Measurements from ENCODE around the gene STARD9. TPM values are rescaled to one million over a fixed set of nuclear protein-coding genes. Genes with fewer than 3 reads are reported as not detected.

The STARD9 gene
- polyA plus RNA-seq, 3 donors, result 0.39 TPM; not detected in 2

DNA sequence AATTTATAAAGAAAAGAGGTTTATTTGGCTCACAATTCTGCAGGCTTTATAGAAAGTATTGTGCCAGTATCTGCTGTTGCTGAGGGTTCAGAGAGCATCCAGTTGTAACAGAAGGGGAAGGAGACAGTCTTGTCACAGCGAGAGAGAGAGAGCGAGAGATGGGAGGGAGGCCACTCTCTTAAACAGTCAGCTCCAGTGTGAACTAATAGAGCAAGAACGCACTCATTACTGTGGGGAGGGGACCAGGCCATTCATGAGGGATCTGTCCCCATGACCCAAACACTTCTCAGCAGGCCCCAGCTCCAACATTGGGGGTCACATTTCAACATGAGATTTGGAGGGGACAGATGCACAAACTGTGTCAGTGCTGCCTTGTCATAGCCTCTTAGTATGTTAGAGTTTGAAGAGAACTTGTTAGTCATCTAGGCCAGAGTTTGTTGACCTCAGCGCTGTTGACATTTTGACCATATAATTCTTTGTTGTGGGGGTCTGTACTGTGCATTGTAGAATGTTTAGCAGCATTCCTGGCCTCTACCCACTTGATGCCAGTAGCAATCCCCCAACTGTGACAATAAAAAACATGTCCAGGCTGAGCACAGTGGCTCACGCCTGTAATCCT lies 15.3 kb downstream of the STARD9 start:
- 100% methylated on average over 1 of the region's 5 CpGs for WGBS (ENCODE audit: insufficient coverage)
- H4K20me1 ChIP-seq (ENCODE audit: insufficient read depth, low read length), result no peaks in the 10 kb centered on the region
- DNase-seq, result no peak
- no peaks in the 10 kb centered on the region for H3K9me3 ChIP-seq (replicated peaks in 1 of 2; ENCODE audit: control insufficient read depth in 1 of 2, insufficient read depth in 1 of 2, low read length in 2 of 2)
- Mint-ChIP-seq H3K4me1 (no peaks in the 10 kb centered on the region), H3K36me3 (no peaks in the 10 kb centered on the region), H3K4me3 (no peak overlapping the region), H3K9me3 (no peaks in the 10 kb centered on the region), H3K27me3 (ENCODE audit: low read depth in 3 of 3) (peaks cover 0 to 2% (median 0%) of the 10 kb centered on the region in 3 donors), H3K27ac (peak overlapping the region in 1 of 7 donors; percentile 1)
- H3K36me3 ChIP-seq (replicated peaks in 1 of 2; ENCODE audit: control insufficient read depth in 1 of 2, insufficient read depth in 2 of 2, low read length in 2 of 2), result no peaks in the 10 kb centered on the region
- no peak overlapping the region for H3K9ac ChIP-seq (ENCODE audit: insufficient read depth, low read length, poor library complexity, severe bottlenecking)
- H2AFZ ChIP-seq (ENCODE audit: insufficient read depth, low read depth, low read length, poor library complexity, severe bottlenecking), result no peak overlapping the region
- H3K4me3 ChIP-seq (replicated peaks in 1 of 3; ENCODE audit: low read depth in 2 of 3, low read length in 3 of 3), result no peak overlapping the region
- intact Hi-C loops (cut with micrococcal nuclease), result no loop called here
- H3K4me2 ChIP-seq (replicated peaks; ENCODE audit: extremely low read depth, low read length, poor library complexity, severe bottlenecking), result no peak overlapping the region
- H3K27me3 ChIP-seq (ENCODE audit: control insufficient read depth in 2 of 2, insufficient read depth in 2 of 2, low read length in 2 of 2), result no peaks in the 10 kb centered on the region
- no peaks in the 10 kb centered on the region for H3K79me2 ChIP-seq (ENCODE audit: insufficient read depth, low read length)
- TF ChIP-seq, protein P1, sequence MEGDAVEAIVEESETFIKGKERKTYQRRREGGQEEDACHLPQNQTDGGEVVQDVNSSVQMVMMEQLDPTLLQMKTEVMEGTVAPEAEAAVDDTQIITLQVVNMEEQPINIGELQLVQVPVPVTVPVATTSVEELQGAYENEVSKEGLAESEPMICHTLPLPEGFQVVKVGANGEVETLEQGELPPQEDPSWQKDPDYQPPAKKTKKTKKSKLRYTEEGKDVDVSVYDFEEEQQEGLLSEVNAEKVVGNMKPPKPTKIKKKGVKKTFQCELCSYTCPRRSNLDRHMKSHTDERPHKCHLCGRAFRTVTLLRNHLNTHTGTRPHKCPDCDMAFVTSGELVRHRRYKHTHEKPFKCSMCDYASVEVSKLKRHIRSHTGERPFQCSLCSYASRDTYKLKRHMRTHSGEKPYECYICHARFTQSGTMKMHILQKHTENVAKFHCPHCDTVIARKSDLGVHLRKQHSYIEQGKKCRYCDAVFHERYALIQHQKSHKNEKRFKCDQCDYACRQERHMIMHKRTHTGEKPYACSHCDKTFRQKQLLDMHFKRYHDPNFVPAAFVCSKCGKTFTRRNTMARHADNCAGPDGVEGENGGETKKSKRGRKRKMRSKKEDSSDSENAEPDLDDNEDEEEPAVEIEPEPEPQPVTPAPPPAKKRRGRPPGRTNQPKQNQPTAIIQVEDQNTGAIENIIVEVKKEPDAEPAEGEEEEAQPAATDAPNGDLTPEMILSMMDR (IDR thresholded peaks at IDR 0.05), result no peak
- H3K4me1 ChIP-seq (ENCODE audit: control insufficient read depth in 1 of 2, insufficient read depth in 2 of 2, low read length in 2 of 2), result no peaks in the 10 kb centered on the region
- H3K27ac ChIP-seq (ENCODE audit: low read depth in 1 of 2, low read length in 2 of 2), result no peak overlapping the region

GRCh38 chr15:42591238-42591934 lies 16.0 kb downstream of the STARD9 start:
- peaks cover 0 to 2% (median 0%) of the 10 kb centered on the region in 3 donors for H3K27me3 Mint-ChIP-seq (ENCODE audit: low read depth in 3 of 3)
- intact Hi-C loops (cut with micrococcal nuclease), result no loop called here
- H2AFZ ChIP-seq (ENCODE audit: insufficient read depth, low read depth, low read length, poor library complexity, severe bottlenecking), result no peak overlapping the region
- TF ChIP-seq, protein P1 (IDR thresholded peaks at IDR 0.05), result peak; percentile 29
- peak in 1 of 3 donors; percentile 10 for DNase-seq
- no peaks in the 10 kb centered on the region for H4K20me1 ChIP-seq (ENCODE audit: insufficient read depth, low read length)
- no peaks in the 10 kb centered on the region for H3K9me3 ChIP-seq (replicated peaks in 1 of 2; ENCODE audit: control insufficient read depth in 1 of 2, insufficient read depth in 1 of 2, low read length in 2 of 2)
- no peaks in the 10 kb centered on the region for H3K9me3 Mint-ChIP-seq
- H3K4me1 ChIP-seq (ENCODE audit: control insufficient read depth in 1 of 2, insufficient read depth in 2 of 2, low read length in 2 of 2), result no peaks in the 10 kb centered on the region
- H3K4me3 ChIP-seq (replicated peaks in 1 of 3; ENCODE audit: low read depth in 2 of 3, low read length in 3 of 3), result no peak overlapping the region
- no peak overlapping the region for H3K4me2 ChIP-seq (replicated peaks; ENCODE audit: extremely low read depth, low read length, poor library complexity, severe bottlenecking)
- no peaks in the 10 kb centered on the region for H3K27me3 ChIP-seq (ENCODE audit: control insufficient read depth in 2 of 2, insufficient read depth in 2 of 2, low read length in 2 of 2)
- no peaks in the 10 kb centered on the region for H3K36me3 Mint-ChIP-seq
- WGBS (ENCODE audit: insufficient coverage), result 96% methylated on average over 4 of the region's 10 CpGs
- H3K4me3 Mint-ChIP-seq, result no peak overlapping the region
- H3K9ac ChIP-seq (ENCODE audit: insufficient read depth, low read length, poor library complexity, severe bottlenecking), result no peak overlapping the region
- no peak overlapping the region for H3K27ac Mint-ChIP-seq
- H3K27ac ChIP-seq (ENCODE audit: low read depth in 1 of 2, low read length in 2 of 2), result no peak overlapping the region
- no peaks in the 10 kb centered on the region for H3K4me1 Mint-ChIP-seq
- no peaks in the 10 kb centered on the region for H3K36me3 ChIP-seq (replicated peaks in 1 of 2; ENCODE audit: control insufficient read depth in 1 of 2, insufficient read depth in 2 of 2, low read length in 2 of 2)
- H3K79me2 ChIP-seq (ENCODE audit: insufficient read depth, low read length), result no peaks in the 10 kb centered on the region
